Measurements from ENCODE around the gene FAM117A. TPM values are rescaled to one million over a fixed set of nuclear protein-coding genes. Genes with fewer than 3 reads are reported as not detected.

The FAM117A gene
- total RNA-seq, 2 experiments from 2014 or later = 19.7 to 23.0 TPM

GRCh38 chr17:49749730-49750129 is 14.2 kb downstream of the FAM117A start:
- Mint-ChIP-seq H3K4me3 (no peak overlapping the region), H3K36me3 (ENCODE audit: low read depth) (peaks cover 15% of the 10 kb centered on the region), H3K27me3 (no peaks in the 10 kb centered on the region), H3K27ac (peak overlapping the region; percentile 94), H3K4me1 (ENCODE audit: low read depth) (peaks cover 81% of the 10 kb centered on the region), H3K9me3 (no peaks in the 10 kb centered on the region)
- ChIA-PET CTCF (interaction anchor here (1.6 kb wide), 1 partner anchor 34 kb away, joined by 6 read pairs; no protein-coding TSS in a partner anchor), POLR2A (interaction anchor here (1.0 to 3.6 kb wide), 8 partner anchors 8 to 180 kb away, joined by 3 to 58 read pairs (median 8); partner anchors contain the start of genes FAM117A, KAT7 and SLC35B1)
- ATAC-seq (no peak), DNase-seq (no peak)
- intact Hi-C loops (cut with micrococcal nuclease) = loop anchor here (5.0 kb wide), 1 partner anchor 37 kb away; no protein-coding TSS in a partner anchor
- TF ChIP-seq CTCF (IDR thresholded peaks at IDR 0.05) = no peak

GRCh38 chr17:49748791-49749190 is 15.1 kb downstream of the FAM117A start:
- peak; percentile 88 for ATAC-seq
- CTCF ChIA-PET = interaction anchor here (0.8 to 3.4 kb wide), 6 partner anchors 8 to 53 kb away, joined by 3 to 15 read pairs (median 7); partner anchors contain the start of gene SLC35B1
- intact Hi-C loops (cut with micrococcal nuclease) = loop anchor here (5.0 kb wide), 1 partner anchor 36 kb away; no protein-coding TSS in a partner anchor

GRCh38 chr17:49748223-49748622 is 15.7 kb downstream of the FAM117A start:
- peaks cover 79% of the 10 kb centered on the region for H3K4me1 Mint-ChIP-seq (ENCODE audit: low read depth)
- H3K9me3 Mint-ChIP-seq = no peaks in the 10 kb centered on the region
- TF ChIP-seq CTCF (IDR thresholded peaks at IDR 0.05) = no peak
- DNase-seq = no peak
- POLR2A ChIA-PET = interaction anchor here (1.0 to 3.6 kb wide), 7 partner anchors 9 to 52 kb away, joined by 3 to 58 read pairs (median 10); partner anchors contain the start of genes FAM117A and SLC35B1
- peaks cover 14% of the 10 kb centered on the region for H3K36me3 Mint-ChIP-seq (ENCODE audit: low read depth)
- no peaks in the 10 kb centered on the region for H3K27me3 Mint-ChIP-seq
- H3K27ac Mint-ChIP-seq = peak overlapping the region; percentile 94
- peak; percentile 0 for ATAC-seq
- peak overlapping the region; percentile 2 for H3K4me3 Mint-ChIP-seq
- CTCF ChIA-PET = interaction anchor here (1.3 to 3.4 kb wide), 6 partner anchors 10 to 181 kb away, joined by 3 to 15 read pairs (median 8); partner anchors contain the start of gene SLC35B1
- intact Hi-C loops (cut with micrococcal nuclease) = loop anchor here (5.0 kb wide), 1 partner anchor 36 kb away; no protein-coding TSS in a partner anchor

More at GRCh38 chr17:49748791-49749190, 15.1 kb downstream of the FAM117A start:
- TF ChIP-seq CTCF (IDR thresholded peaks at IDR 0.05) = no peak
- H3K4me1 Mint-ChIP-seq (ENCODE audit: low read depth) = peaks cover 82% of the 10 kb centered on the region
- peak overlapping the region; percentile 38 for H3K4me3 Mint-ChIP-seq
- H3K27me3 Mint-ChIP-seq = no peaks in the 10 kb centered on the region
- POLR2A ChIA-PET = interaction anchor here (1.0 to 3.6 kb wide), 8 partner anchors 9 to 179 kb away, joined by 3 to 58 read pairs (median 7); partner anchors contain the start of genes FAM117A, KAT7 and SLC35B1
- H3K36me3 Mint-ChIP-seq (ENCODE audit: low read depth) = peaks cover 14% of the 10 kb centered on the region
- H3K9me3 Mint-ChIP-seq = no peaks in the 10 kb centered on the region
- H3K27ac Mint-ChIP-seq = peak overlapping the region; percentile 94
- DNase-seq = peak; percentile 89

DNA sequence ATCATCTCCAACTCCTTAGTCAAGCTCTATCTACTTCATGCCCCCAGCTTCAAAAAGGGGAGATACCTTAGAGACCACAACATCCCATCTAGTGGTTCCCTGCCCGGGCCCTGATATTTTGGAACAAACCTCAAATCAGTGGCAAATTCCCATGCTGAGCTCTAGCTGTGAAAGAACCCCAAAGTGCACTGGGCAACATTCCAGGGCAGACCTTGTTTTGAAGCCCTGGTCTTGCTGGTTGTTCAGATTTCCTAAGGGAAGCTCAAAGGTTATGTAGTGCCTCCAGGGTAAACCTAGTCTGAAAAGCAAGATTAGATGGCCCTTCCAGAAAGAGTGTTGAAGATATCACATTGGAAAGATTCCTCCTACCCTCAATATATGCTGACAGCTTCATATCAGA is 16.3 kb downstream of the FAM117A start:
- intact Hi-C loops (cut with micrococcal nuclease) = loop anchor here (5.0 kb wide), 1 partner anchor 35 kb away; no protein-coding TSS in a partner anchor
- Mint-ChIP-seq H3K27ac (peak overlapping the region; percentile 94), H3K4me3 (no peak overlapping the region), H3K27me3 (no peaks in the 10 kb centered on the region), H3K9me3 (no peaks in the 10 kb centered on the region), H3K4me1 (ENCODE audit: low read depth) (peaks cover 81% of the 10 kb centered on the region), H3K36me3 (ENCODE audit: low read depth) (peaks cover 15% of the 10 kb centered on the region)
- TF ChIP-seq CTCF (IDR thresholded peaks at IDR 0.05) = no peak
- ATAC-seq (no peak), DNase-seq (no peak)
- ChIA-PET POLR2A (interaction anchor here (1.2 to 3.6 kb wide), 7 partner anchors 8 to 51 kb away, joined by 3 to 58 read pairs (median 5); partner anchors contain the start of genes FAM117A and KAT7), CTCF (interaction anchor here (0.7 to 3.4 kb wide), 8 partner anchors 13 to 251 kb away, joined by 3 to 15 read pairs (median 4); partner anchors contain the start of gene SLC35B1)
